Measurements from ENCODE around the gene ZFYVE27. TPM values are rescaled to one million over a fixed set of nuclear protein-coding genes. Genes with fewer than 3 reads are reported as not detected.

The ZFYVE27 gene
- polyA plus RNA-seq, 1 donor (not counting 4 experiments of a cell fraction or from before 2014, with no cell fraction given), result 14.3 TPM

GRCh38 chr10:97759946-97760345, 23.0 kb downstream of the ZFYVE27 start:
- Histone ChIP-seq H3K4me1 (ENCODE audit: control insufficient read depth, extremely low read depth, insufficient read depth, low read length) (peaks cover 2% of the 10 kb centered on the region), H3K36me3 (ENCODE audit: control insufficient read depth in 2 of 2, extremely low read depth in 1 of 2, insufficient read depth in 2 of 2, low read length in 2 of 2) (peaks cover 25 to 34% of the 10 kb centered on the region in 2 experiments), H3K9me1 (ENCODE audit: control insufficient read depth, extremely low read depth, insufficient read depth, low read length) (no peaks in the 10 kb centered on the region), H4K20me1 (ENCODE audit: control insufficient read depth, extremely low read depth, insufficient read depth, low read length) (peaks cover 4% of the 10 kb centered on the region), H3K9ac (ENCODE audit: control insufficient read depth, extremely low read depth, insufficient read depth, low read length) (no peak overlapping the region), H3K27ac (ENCODE audit: control insufficient read depth, insufficient read depth, low read length) (no peak overlapping the region), H3K9me3 (ENCODE audit: control insufficient read depth, low read depth, low read length) (no peaks in the 10 kb centered on the region), H3K79me2 (ENCODE audit: control insufficient read depth, insufficient read depth, low read length) (no peaks in the 10 kb centered on the region), H3K4me3 (ENCODE audit: control insufficient read depth in 2 of 3, extremely low read depth in 1 of 3, insufficient read depth in 2 of 3, low read depth in 1 of 3, low read length in 3 of 3) (no peak overlapping the region), H2AFZ (ENCODE audit: control insufficient read depth, low read length) (no peak overlapping the region), H3K4me2 (ENCODE audit: control insufficient read depth, extremely low read depth, insufficient read depth, low read depth, low read length) (no peak overlapping the region), H3K27me3 (ENCODE audit: control insufficient read depth, extremely low read depth, insufficient read depth, low read length) (no peaks in the 10 kb centered on the region)
- FAIRE-seq (no peak), DNase-seq (ENCODE audit: low read depth, low spot score) (no peak)
- dilution Hi-C loops (cut with MboI; ENCODE audit: extremely low pct_ligation_motif_present, low sequenced_read_pairs), result loop anchor here (25.0 kb wide), 1 partner anchor 102 kb away; no protein-coding TSS in a partner anchor
- TF ChIP-seq, protein P1, sequence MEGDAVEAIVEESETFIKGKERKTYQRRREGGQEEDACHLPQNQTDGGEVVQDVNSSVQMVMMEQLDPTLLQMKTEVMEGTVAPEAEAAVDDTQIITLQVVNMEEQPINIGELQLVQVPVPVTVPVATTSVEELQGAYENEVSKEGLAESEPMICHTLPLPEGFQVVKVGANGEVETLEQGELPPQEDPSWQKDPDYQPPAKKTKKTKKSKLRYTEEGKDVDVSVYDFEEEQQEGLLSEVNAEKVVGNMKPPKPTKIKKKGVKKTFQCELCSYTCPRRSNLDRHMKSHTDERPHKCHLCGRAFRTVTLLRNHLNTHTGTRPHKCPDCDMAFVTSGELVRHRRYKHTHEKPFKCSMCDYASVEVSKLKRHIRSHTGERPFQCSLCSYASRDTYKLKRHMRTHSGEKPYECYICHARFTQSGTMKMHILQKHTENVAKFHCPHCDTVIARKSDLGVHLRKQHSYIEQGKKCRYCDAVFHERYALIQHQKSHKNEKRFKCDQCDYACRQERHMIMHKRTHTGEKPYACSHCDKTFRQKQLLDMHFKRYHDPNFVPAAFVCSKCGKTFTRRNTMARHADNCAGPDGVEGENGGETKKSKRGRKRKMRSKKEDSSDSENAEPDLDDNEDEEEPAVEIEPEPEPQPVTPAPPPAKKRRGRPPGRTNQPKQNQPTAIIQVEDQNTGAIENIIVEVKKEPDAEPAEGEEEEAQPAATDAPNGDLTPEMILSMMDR (optimal IDR thresholded peaks at IDR 0.05 in 1 of 3, IDR thresholded peaks at IDR 0.05 in 1 of 3, conservative IDR thresholded peaks at IDR 0.05 in 1 of 3; ENCODE audit: extremely low read depth in 1 of 3, insufficient read depth in 2 of 3, low read length in 3 of 3), result no peak
- TF ChIP-seq EZH2 (IDR thresholded peaks at IDR 0.05; ENCODE audit: low read length), result no peak

DNA sequence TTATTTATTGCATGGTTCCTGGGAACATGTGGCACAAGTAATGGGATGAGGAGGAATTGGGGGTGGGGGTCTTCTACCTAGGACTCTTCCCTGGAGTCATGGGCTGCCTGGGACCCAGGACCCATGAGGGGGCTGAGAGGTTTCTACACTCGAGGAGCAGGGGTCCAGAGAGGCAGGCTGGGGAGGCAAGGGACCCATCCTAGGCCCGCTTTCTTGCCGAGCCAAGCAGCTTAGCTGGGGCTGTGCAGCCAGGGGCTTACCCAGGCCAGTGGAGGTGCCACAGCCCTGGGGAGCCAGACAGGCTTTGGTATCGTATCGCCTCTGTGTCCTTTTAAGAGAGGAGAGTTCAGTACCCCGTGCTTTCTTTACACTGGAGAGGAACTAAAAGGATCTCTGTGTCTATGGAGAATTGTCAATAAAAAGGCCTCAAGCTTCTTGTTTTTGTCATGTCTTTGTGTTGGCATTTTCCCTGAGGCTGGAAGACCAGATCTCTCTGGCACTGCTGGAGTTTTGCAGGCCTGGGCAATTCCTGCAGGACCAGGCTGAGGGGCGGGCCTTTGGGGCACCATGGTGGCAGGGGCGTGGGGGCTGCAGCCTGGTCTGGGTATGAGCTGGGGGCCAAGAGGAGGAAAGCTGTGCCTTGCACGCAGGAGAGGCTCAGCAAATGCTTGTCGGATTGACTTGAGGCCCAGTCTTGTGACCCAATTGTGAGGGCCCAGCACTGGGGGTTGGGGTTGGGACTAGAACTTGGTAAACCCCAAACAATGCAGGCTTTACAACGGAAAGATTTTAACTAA, 23.7 kb downstream of the ZFYVE27 start:
- Histone ChIP-seq H3K4me3 (ENCODE audit: control insufficient read depth in 2 of 3, extremely low read depth in 1 of 3, insufficient read depth in 2 of 3, low read depth in 1 of 3, low read length in 3 of 3) (no peak overlapping the region), H3K9me1 (ENCODE audit: control insufficient read depth, extremely low read depth, insufficient read depth, low read length) (no peaks in the 10 kb centered on the region), H3K36me3 (ENCODE audit: control insufficient read depth in 2 of 2, extremely low read depth in 1 of 2, insufficient read depth in 2 of 2, low read length in 2 of 2) (peaks cover 23 to 29% of the 10 kb centered on the region in 2 experiments), H3K79me2 (ENCODE audit: control insufficient read depth, insufficient read depth, low read length) (no peaks in the 10 kb centered on the region), H4K20me1 (ENCODE audit: control insufficient read depth, extremely low read depth, insufficient read depth, low read length) (peaks cover 4% of the 10 kb centered on the region), H3K4me1 (ENCODE audit: control insufficient read depth, extremely low read depth, insufficient read depth, low read length) (peaks cover 2% of the 10 kb centered on the region), H3K9ac (ENCODE audit: control insufficient read depth, extremely low read depth, insufficient read depth, low read length) (no peak overlapping the region), H2AFZ (ENCODE audit: control insufficient read depth, low read length) (no peak overlapping the region), H3K27me3 (ENCODE audit: control insufficient read depth, extremely low read depth, insufficient read depth, low read length) (no peaks in the 10 kb centered on the region), H3K27ac (ENCODE audit: control insufficient read depth, insufficient read depth, low read length) (no peak overlapping the region), H3K4me2 (ENCODE audit: control insufficient read depth, extremely low read depth, insufficient read depth, low read depth, low read length) (no peak overlapping the region), H3K9me3 (ENCODE audit: control insufficient read depth, low read depth, low read length) (no peaks in the 10 kb centered on the region)
- DNase-seq (ENCODE audit: low read depth, low spot score), result no peak
- TF ChIP-seq, protein P1 (optimal IDR thresholded peaks at IDR 0.05 in 1 of 3, IDR thresholded peaks at IDR 0.05 in 1 of 3, conservative IDR thresholded peaks at IDR 0.05 in 1 of 3; ENCODE audit: extremely low read depth in 1 of 3, insufficient read depth in 2 of 3, low read length in 3 of 3), result no peak
- no peak for TF ChIP-seq EZH2 (IDR thresholded peaks at IDR 0.05; ENCODE audit: low read length)
- dilution Hi-C loops (cut with MboI; ENCODE audit: extremely low pct_ligation_motif_present, low sequenced_read_pairs), result loop anchor here (25.0 kb wide), 1 partner anchor 102 kb away; no protein-coding TSS in a partner anchor
- no peak for FAIRE-seq

Measured in keratinocyte (primary cell).